Trophoblast cell (in vitro differentiated cells and primary cell): Measurements from ENCODE around the gene CEACAM16.

ENCODE experiments used
- DNase-seq, 2 donors: peaks; one replicate each; pipeline ENCODE4 v3.0.0-alpha.2; 2016
- H2AFZ ChIP-seq: 2 replicates; pipeline ENCODE4 v1.6.1; 2013; ENCODE audit warnings: low read length, moderate library complexity, mild to moderate bottlenecking; ENCODE audit not compliant: insufficient read depth, poor library complexity
- H2AK5ac ChIP-seq: 2 replicates; pipeline ENCODE4 v1.6.1; 2013; ENCODE audit warnings: mild to moderate bottlenecking, low read length
- H2BK120ac ChIP-seq: 2 replicates; pipeline ENCODE4 v1.6.1; 2013; ENCODE audit warnings: low read length, mild to moderate bottlenecking, moderate library complexity; ENCODE audit not compliant: insufficient read depth, poor library complexity
- H2BK12ac ChIP-seq: 2 replicates; pipeline ENCODE4 v1.6.1; 2013; ENCODE audit warnings: mild to moderate bottlenecking, low read length, moderate library complexity
- H2BK5ac ChIP-seq: 2 replicates; pipeline ENCODE4 v1.6.1; 2013; ENCODE audit warnings: low read length, low read depth, moderate library complexity, mild to moderate bottlenecking; ENCODE audit not compliant: poor library complexity
- H3K14ac ChIP-seq: 2 replicates; pipeline ENCODE4 v1.6.1; 2013; ENCODE audit warnings: mild to moderate bottlenecking, low read length
- H3K18ac ChIP-seq: 2 replicates; pipeline ENCODE4 v1.6.1; 2013; ENCODE audit warnings: mild to moderate bottlenecking, low read length
- H3K23ac ChIP-seq: 2 replicates; pipeline ENCODE4 v1.6.1; 2013; ENCODE audit warnings: low read length
- H3K27ac ChIP-seq: 2 replicates; pipeline ENCODE4 v1.5.1; 2013; ENCODE audit warnings: low read depth, mild to moderate bottlenecking, inconsistent platforms, low read length, moderate library complexity
- H3K27me3 ChIP-seq: 2 replicates; pipeline ENCODE4 v1.6.1; 2013; ENCODE audit warnings: inconsistent platforms, mild to moderate bottlenecking, low read length, moderate library complexity; ENCODE audit not compliant: insufficient read depth
- H3K36me3 ChIP-seq, 2 experiments: 1 replicate in 1 of 2; 2 replicates in 1 of 2; pipeline ENCODE4 v1.6.1; 2013; ENCODE audit warnings: low read length in 2 of 2, mild to moderate bottlenecking in 2 of 2, moderate library complexity in 1 of 2; ENCODE audit not compliant: insufficient read depth in 2 of 2, control insufficient read depth in 1 of 2
- H3K4ac ChIP-seq: 2 replicates; pipeline ENCODE4 v1.6.1; 2013; ENCODE audit warnings: low read depth, mild to moderate bottlenecking, low read length, moderate library complexity
- H3K4me1 ChIP-seq, 2 experiments: 1 replicate in 1 of 2; 2 replicates in 1 of 2; pipeline ENCODE4 v1.6.1; 2013; ENCODE audit warnings: low read length in 2 of 2, mild to moderate bottlenecking in 2 of 2, moderate library complexity in 1 of 2; ENCODE audit not compliant: insufficient read depth in 2 of 2, control insufficient read depth in 1 of 2
- H3K4me2 ChIP-seq: 2 replicates; pipeline ENCODE4 v1.6.1; 2013; ENCODE audit warnings: inconsistent platforms, mild to moderate bottlenecking, low read length, moderate library complexity
- H3K4me3 ChIP-seq: 2 replicates; pipeline ENCODE4 v1.5.1; 2013; ENCODE audit warnings: mild to moderate bottlenecking, low read depth, low read length, inconsistent platforms
- H3K79me1 ChIP-seq: one replicate; pipeline ENCODE4 v1.6.1; 2013; ENCODE audit warnings: low read length
- H3K79me2 ChIP-seq: 2 replicates; pipeline ENCODE4 v1.6.1; 2013; ENCODE audit warnings: low read length, mild to moderate bottlenecking; ENCODE audit not compliant: control insufficient read depth, insufficient read depth, poor library complexity
- H3K9ac ChIP-seq: 2 replicates; pipeline ENCODE4 v1.6.1; 2013; ENCODE audit warnings: mild to moderate bottlenecking, low read length
- H3K9me3 ChIP-seq: 2 replicates; pipeline ENCODE4 v1.6.1; 2013; ENCODE audit warnings: low read depth, mild to moderate bottlenecking, control low read depth, inconsistent platforms, low read length; ENCODE audit not compliant: insufficient read depth
- H4K12ac ChIP-seq: 2 replicates; pipeline ENCODE4 v1.6.1; 2013; ENCODE audit warnings: low read depth, mild to moderate bottlenecking, low read length, moderate library complexity
- H4K8ac ChIP-seq: 2 replicates; pipeline ENCODE4 v1.6.1; 2013; ENCODE audit warnings: low read depth, mild to moderate bottlenecking, low read length, moderate library complexity
- H4K91ac ChIP-seq: one replicate; pipeline ENCODE4 v1.6.1; 2013; ENCODE audit warnings: low read depth, mild to moderate bottlenecking, low read length, moderate library complexity
- WGBS: extraction: QIAGEN DNeasy Blood & Tissue Kit; methylation state at CpG from one replicate; pipeline ENCODE4 v1.1.7; 2013; ENCODE audit warnings: missing lambda C conversion rate; ENCODE audit not compliant: insufficient read length, insufficient coverage; ENCODE audit errors: extremely low coverage; 5-methylcytosine and 5-hydroxymethylcytosine counted together

CEACAM16 gene

GRCh38 chr19:44752816-44753625 is 54.1 kb downstream of the CEACAM16 start:
- H3K27ac ChIP-seq, result no peak overlapping the region
- no peak overlapping the region for H4K8ac ChIP-seq
- peaks cover 21 to 26% of the 10 kb centered on the region in 2 experiments for H3K4me1 ChIP-seq
- peak; percentile 90 to 92 for DNase-seq
- H3K27me3 ChIP-seq, result peaks cover 26% of the 10 kb centered on the region
- H3K4me2 ChIP-seq, result peak overlapping the region; percentile 38
- H3K36me3 ChIP-seq, result no peaks in the 10 kb centered on the region
- H2BK5ac ChIP-seq, result no peak overlapping the region
- H4K91ac ChIP-seq, result no peak overlapping the region
- H3K18ac ChIP-seq, result no peak overlapping the region
- WGBS, result no CpG with 5 or more reads among the region's 18 CpGs
- H3K79me2 ChIP-seq, result no peaks in the 10 kb centered on the region
- no peak overlapping the region for H3K14ac ChIP-seq
- H3K23ac ChIP-seq, result no peak overlapping the region
- no peak overlapping the region for H3K9ac ChIP-seq
- H3K4me3 ChIP-seq, result no peak overlapping the region
- peaks cover 5% of the 10 kb centered on the region for H3K9me3 ChIP-seq
- no peak overlapping the region for H4K12ac ChIP-seq
- peaks cover 6% of the 10 kb centered on the region for H3K79me1 ChIP-seq
- no peak overlapping the region for H2AK5ac ChIP-seq
- no peak overlapping the region for H2AFZ ChIP-seq
- no peak overlapping the region for H3K4ac ChIP-seq
- no peak overlapping the region for H2BK120ac ChIP-seq
- no peak overlapping the region for H2BK12ac ChIP-seq

GRCh38 chr19:44753626-44753931 is 54.6 kb downstream of the CEACAM16 start:
- no peaks in the 10 kb centered on the region for H3K36me3 ChIP-seq
- H3K4me3 ChIP-seq, result no peak overlapping the region
- peaks cover 6% of the 10 kb centered on the region for H3K79me1 ChIP-seq
- peaks cover 5% of the 10 kb centered on the region for H3K9me3 ChIP-seq
- no peak overlapping the region for H2BK12ac ChIP-seq
- H3K79me2 ChIP-seq, result no peaks in the 10 kb centered on the region
- H3K18ac ChIP-seq, result no peak overlapping the region
- no peak overlapping the region for H2BK5ac ChIP-seq
- no peak overlapping the region for H4K12ac ChIP-seq
- no peak overlapping the region for H2AFZ ChIP-seq
- no peak overlapping the region for H3K4ac ChIP-seq
- no CpG with 5 or more reads among the region's 11 CpGs for WGBS
- peaks cover 26 to 29% of the 10 kb centered on the region in 2 experiments for H3K4me1 ChIP-seq
- DNase-seq, result no peak
- H3K14ac ChIP-seq, result no peak overlapping the region
- no peak overlapping the region for H3K9ac ChIP-seq
- H3K23ac ChIP-seq, result no peak overlapping the region
- no peak overlapping the region for H4K91ac ChIP-seq
- peak overlapping the region; percentile 66 for H3K4me2 ChIP-seq
- no peak overlapping the region for H3K27ac ChIP-seq
- peaks cover 26% of the 10 kb centered on the region for H3K27me3 ChIP-seq
- H2AK5ac ChIP-seq, result no peak overlapping the region
- no peak overlapping the region for H2BK120ac ChIP-seq
- no peak overlapping the region for H4K8ac ChIP-seq

GRCh38 chr19:44753932-44754749 is 55.2 kb downstream of the CEACAM16 start:
- H2BK12ac ChIP-seq, result peak overlapping the region; percentile 20
- H3K4me3 ChIP-seq, result no peak overlapping the region
- H4K12ac ChIP-seq, result peak overlapping the region; percentile 25
- DNase-seq, result peak; percentile 65 to 69
- no peak overlapping the region for H3K18ac ChIP-seq
- peak overlapping the region; percentile 20 for H4K8ac ChIP-seq
- H2BK120ac ChIP-seq, result peak overlapping the region; percentile 28
- H3K9me3 ChIP-seq, result peaks cover 5% of the 10 kb centered on the region
- peak overlapping the region; percentile 14 for H3K14ac ChIP-seq
- H3K4ac ChIP-seq, result no peak overlapping the region
- H3K9ac ChIP-seq, result no peak overlapping the region
- no peak overlapping the region for H3K23ac ChIP-seq
- H2AK5ac ChIP-seq, result no peak overlapping the region
- WGBS, result no CpG with 5 or more reads among the region's 33 CpGs
- H3K27ac ChIP-seq, result no peak overlapping the region
- peaks cover 27 to 29% of the 10 kb centered on the region in 2 experiments for H3K4me1 ChIP-seq
- H3K36me3 ChIP-seq, result no peaks in the 10 kb centered on the region
- H2AFZ ChIP-seq, result peak overlapping the region; percentile 67
- H2BK5ac ChIP-seq, result peak overlapping the region; percentile 34
- H3K27me3 ChIP-seq, result peaks cover 26% of the 10 kb centered on the region
- peak overlapping the region; percentile 60 for H4K91ac ChIP-seq
- no peaks in the 10 kb centered on the region for H3K79me2 ChIP-seq
- peak overlapping the region; percentile 66 for H3K4me2 ChIP-seq
- H3K79me1 ChIP-seq, result peaks cover 6% of the 10 kb centered on the region

GRCh38 chr19:44754750-44755080 is 55.8 kb downstream of the CEACAM16 start:
- H4K12ac ChIP-seq, result no peak overlapping the region
- H2BK12ac ChIP-seq, result no peak overlapping the region
- no peak overlapping the region for H2AK5ac ChIP-seq
- peaks cover 5% of the 10 kb centered on the region for H3K9me3 ChIP-seq
- no peak overlapping the region for H2BK5ac ChIP-seq
- no peak for DNase-seq
- no peak overlapping the region for H3K27ac ChIP-seq
- no peak overlapping the region for H3K14ac ChIP-seq
- H3K4me1 ChIP-seq, result peaks cover 27 to 29% of the 10 kb centered on the region in 2 experiments
- H3K4me3 ChIP-seq, result no peak overlapping the region
- WGBS, result no CpG with 5 or more reads among the region's 11 CpGs
- H3K27me3 ChIP-seq, result peaks cover 26% of the 10 kb centered on the region
- peak overlapping the region; percentile 66 for H3K4me2 ChIP-seq
- no peak overlapping the region for H2BK120ac ChIP-seq
- no peak overlapping the region for H3K9ac ChIP-seq
- H3K23ac ChIP-seq, result no peak overlapping the region
- no peak overlapping the region for H4K8ac ChIP-seq
- H4K91ac ChIP-seq, result no peak overlapping the region
- no peaks in the 10 kb centered on the region for H3K36me3 ChIP-seq
- H3K79me2 ChIP-seq, result no peaks in the 10 kb centered on the region
- no peak overlapping the region for H3K18ac ChIP-seq
- H2AFZ ChIP-seq, result peak overlapping the region; percentile 6
- no peak overlapping the region for H3K4ac ChIP-seq
- H3K79me1 ChIP-seq, result peaks cover 6% of the 10 kb centered on the region
